ENCODE data around the gene CCL4. TPM values are rescaled to one million over a fixed set of nuclear protein-coding genes. Genes with fewer than 3 reads are reported as not detected.

The CCL4 gene
- total RNA-seq, 6 donors from 2014 or later: 5.7 to 24.0 (median 14.1) TPM

DNA sequence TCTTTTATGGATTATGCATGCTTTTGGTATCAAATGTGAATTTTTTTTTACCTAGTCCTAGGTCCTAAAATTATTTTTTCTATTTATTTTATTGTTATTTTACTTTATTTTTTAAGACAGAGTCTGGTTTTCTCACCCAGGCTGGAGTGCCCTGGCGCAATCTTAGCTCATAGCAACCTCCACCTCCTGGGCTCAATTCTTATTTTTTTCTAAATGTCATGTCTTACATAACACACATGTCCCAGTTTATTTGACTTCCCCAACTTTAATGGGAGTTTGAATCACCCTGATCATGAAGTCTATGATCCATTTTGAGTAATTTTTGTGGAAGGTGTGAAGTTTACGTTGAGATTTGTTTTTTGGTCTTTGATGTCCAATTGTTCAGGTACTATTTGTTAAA is 42.8 kb upstream of the CCL4 start:
- H3K36me3 ChIP-seq: no peaks in the 10 kb centered on the region
- WGBS, 2 donors: 91 to 96% methylated on average over 2 of the region's 2 CpGs
- no peaks in the 10 kb centered on the region for H3K9me3 ChIP-seq
- no peaks in the 10 kb centered on the region for H3K27me3 ChIP-seq
- DNase-seq: no peak
- TF ChIP-seq POLR2A (IDR thresholded peaks at IDR 0.05) (no peak), EP300 (IDR thresholded peaks at IDR 0.05) (no peak), POLR2AphosphoS5 (IDR thresholded peaks at IDR 0.05) (no peak)
- TF ChIP-seq, protein P1, sequence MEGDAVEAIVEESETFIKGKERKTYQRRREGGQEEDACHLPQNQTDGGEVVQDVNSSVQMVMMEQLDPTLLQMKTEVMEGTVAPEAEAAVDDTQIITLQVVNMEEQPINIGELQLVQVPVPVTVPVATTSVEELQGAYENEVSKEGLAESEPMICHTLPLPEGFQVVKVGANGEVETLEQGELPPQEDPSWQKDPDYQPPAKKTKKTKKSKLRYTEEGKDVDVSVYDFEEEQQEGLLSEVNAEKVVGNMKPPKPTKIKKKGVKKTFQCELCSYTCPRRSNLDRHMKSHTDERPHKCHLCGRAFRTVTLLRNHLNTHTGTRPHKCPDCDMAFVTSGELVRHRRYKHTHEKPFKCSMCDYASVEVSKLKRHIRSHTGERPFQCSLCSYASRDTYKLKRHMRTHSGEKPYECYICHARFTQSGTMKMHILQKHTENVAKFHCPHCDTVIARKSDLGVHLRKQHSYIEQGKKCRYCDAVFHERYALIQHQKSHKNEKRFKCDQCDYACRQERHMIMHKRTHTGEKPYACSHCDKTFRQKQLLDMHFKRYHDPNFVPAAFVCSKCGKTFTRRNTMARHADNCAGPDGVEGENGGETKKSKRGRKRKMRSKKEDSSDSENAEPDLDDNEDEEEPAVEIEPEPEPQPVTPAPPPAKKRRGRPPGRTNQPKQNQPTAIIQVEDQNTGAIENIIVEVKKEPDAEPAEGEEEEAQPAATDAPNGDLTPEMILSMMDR (IDR thresholded peaks at IDR 0.05): no peak
- no peak overlapping the region for H3K27ac ChIP-seq
- no peak for ATAC-seq (ENCODE audit: low FRiP score in 2 of 2)
- no peak overlapping the region for H3K4me3 ChIP-seq
- H3K4me1 ChIP-seq: no peaks in the 10 kb centered on the region

DNA sequence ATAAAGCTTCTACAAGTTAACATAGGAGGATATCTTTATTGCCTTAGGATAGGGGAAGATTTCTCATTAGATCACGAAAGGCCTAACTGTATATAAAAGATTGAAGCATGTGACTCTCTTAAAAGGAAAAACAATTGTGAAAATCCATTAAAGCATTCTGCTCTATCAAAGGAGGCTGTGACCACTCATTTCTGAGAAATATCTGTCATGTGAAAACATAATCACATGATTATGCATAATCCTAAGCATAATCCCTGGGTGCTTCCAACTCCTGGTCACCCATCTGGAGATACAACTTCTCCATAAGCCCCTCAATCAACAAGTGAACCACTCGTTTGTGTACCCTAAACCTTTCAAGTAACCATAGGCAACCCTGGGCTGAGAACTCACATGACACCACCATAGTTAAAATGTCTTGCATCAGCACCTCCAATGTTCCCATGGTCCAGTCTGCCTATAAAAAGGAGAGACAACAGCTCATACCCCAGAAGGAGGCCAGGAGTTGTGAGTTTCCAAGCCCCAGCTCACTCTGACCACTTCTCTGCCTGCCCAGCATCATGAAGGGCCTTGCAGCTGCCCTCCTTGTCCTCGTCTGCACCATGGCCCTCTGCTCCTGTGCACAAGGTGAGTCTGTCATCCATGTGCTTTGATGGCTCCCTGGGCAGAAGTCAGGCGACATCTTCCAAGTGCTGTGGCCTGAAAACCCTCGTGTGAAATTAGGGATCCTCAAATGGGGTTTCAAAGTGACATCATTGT is 39.7 kb upstream of the CCL4 start, which contains the start of gene CCL18:
CCL18 (plus strand) TSS at position 487 of the 756 bp plus-strand sequence; CDS start at position 558, 71 bp downstream.
- ATAC-seq (ENCODE audit: low FRiP score in 2 of 2) (peak in 1 of 2 donors; percentile 43), DNase-seq (no peak)
- 86 to 89% methylated on average over 5 of the region's 5 CpGs for WGBS, 2 donors
- Histone ChIP-seq H3K4me1 (no peaks in the 10 kb centered on the region), H3K27ac (peak within 1 kb of the TSS in 1 of 4 donors; percentile 28), H3K4me3 (no peak within 1 kb of the TSS), H3K36me3 (no peaks in the 10 kb centered on the region), H3K27me3 (no peaks in the 10 kb centered on the region), H3K9me3 (no peaks in the 10 kb centered on the region)
- TF ChIP-seq POLR2A (IDR thresholded peaks at IDR 0.05): peak in 1 of 4 donors; percentile 73
- no peak for TF ChIP-seq POLR2AphosphoS5 (IDR thresholded peaks at IDR 0.05)
- TF ChIP-seq, protein P1 (IDR thresholded peaks at IDR 0.05): no peak

DNA sequence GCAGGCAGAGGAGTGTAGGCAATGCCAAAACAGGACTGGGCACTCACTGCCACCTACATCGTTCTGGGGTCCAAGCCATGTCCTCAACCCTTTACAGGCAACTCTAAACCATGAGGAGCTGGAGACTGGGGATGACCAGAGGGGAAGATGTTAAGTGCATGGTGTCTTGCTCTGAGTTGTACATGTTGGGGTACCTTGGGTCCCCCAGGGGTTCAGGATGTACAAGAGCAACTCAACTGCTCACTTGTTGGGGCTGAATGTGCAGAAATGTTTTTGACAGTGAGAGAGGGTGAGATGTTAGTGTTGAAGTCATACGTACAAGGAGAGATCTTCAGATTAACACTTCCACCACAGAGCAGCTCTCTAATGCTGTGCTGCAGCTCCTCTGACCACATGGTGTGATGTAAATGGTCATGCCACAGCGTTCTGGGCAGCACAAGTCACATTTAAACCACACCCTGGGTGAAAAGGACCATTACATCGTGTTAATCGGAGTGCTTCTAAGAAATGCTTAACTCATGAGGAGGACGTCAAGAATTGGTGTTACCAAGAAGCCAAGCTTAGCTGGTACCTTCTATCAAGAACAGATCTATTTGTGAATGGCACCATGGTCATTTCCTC is 37.2 kb upstream of the CCL4 start:
- TF ChIP-seq, protein P1 (IDR thresholded peaks at IDR 0.05): no peak
- TF ChIP-seq POLR2A (IDR thresholded peaks at IDR 0.05): peak in 2 of 4 donors; percentile 11 to 54
- TF ChIP-seq EP300 (IDR thresholded peaks at IDR 0.05): peak; percentile 8 to 53 (median 30)
- TF ChIP-seq POLR2AphosphoS5 (IDR thresholded peaks at IDR 0.05): peak in 1 of 2 donors; percentile 43
- DNase-seq: peak in 1 of 2 donors; percentile 45
- H3K4me1 ChIP-seq: no peaks in the 10 kb centered on the region
- H3K27me3 ChIP-seq: no peaks in the 10 kb centered on the region
- peak; percentile 43 to 54 for ATAC-seq (ENCODE audit: low FRiP score in 2 of 2)
- WGBS, 2 donors: 66 to 67% methylated on average over 6 of the region's 6 CpGs
- peak overlapping the region in 3 of 4 donors; percentile 23 to 58 (median 51) for H3K27ac ChIP-seq
- no peaks in the 10 kb centered on the region for H3K9me3 ChIP-seq
- no peak overlapping the region for H3K4me3 ChIP-seq
- H3K36me3 ChIP-seq: no peaks in the 10 kb centered on the region

DNA sequence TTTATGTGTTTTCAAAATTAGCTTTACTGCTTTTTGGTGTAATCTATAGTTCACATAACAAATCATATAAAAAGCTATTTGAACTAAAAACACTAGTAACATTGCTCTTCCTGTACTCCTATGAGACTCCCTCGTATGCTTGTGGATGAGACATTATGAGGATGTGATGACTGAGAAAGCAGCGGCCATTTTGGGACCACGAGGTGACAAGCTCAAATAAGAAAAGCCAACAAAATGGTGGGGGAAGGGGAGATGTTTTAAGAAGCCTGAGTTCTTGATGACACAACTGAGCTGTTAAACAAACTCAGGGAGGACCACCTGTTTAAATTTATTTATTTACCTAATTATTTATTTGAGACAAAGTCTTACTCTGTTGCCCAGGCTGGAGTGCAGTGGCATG is 35.1 kb upstream of the CCL4 start:
- no peak overlapping the region for H3K27ac ChIP-seq
- TF ChIP-seq, protein P1 (IDR thresholded peaks at IDR 0.05): no peak
- no peak for TF ChIP-seq POLR2A (IDR thresholded peaks at IDR 0.05)
- no peak for TF ChIP-seq POLR2AphosphoS5 (IDR thresholded peaks at IDR 0.05)
- TF ChIP-seq EP300 (IDR thresholded peaks at IDR 0.05): no peak
- H3K4me3 ChIP-seq: no peak overlapping the region
- peaks cover 0 to 3% (median 0%) of the 10 kb centered on the region in 4 donors for H3K4me1 ChIP-seq
- H3K9me3 ChIP-seq: no peaks in the 10 kb centered on the region
- no peaks in the 10 kb centered on the region for H3K27me3 ChIP-seq
- no peak for ATAC-seq (ENCODE audit: low FRiP score in 2 of 2)
- WGBS, 2 donors: 74 to 88% methylated on average over 3 of the region's 3 CpGs
- DNase-seq: no peak
- H3K36me3 ChIP-seq: no peaks in the 10 kb centered on the region
